ENCODE data around the gene JAZF1.
A peak's percentile ranks its signal among the peaks of the same experiment; 100 is the strongest.

JAZF1 gene

GRCh38 chr7:28093623-28094232 is 86.9 kb downstream of the JAZF1 start:
- H3K4me3 ChIP-seq (ENCODE audit: low read depth, low read length): no peak overlapping the region
- peak; percentile 81 for DNase-seq
- no peaks in the 10 kb centered on the region for H3K36me3 ChIP-seq (replicated peaks)
- peak; percentile 82 for TF ChIP-seq CTCF (IDR thresholded peaks at IDR 0.05; ENCODE audit: low read depth, low read length, missing control alignments)
- in situ Hi-C loops (cut with HindIII; ENCODE audit: low pct_ligation_motif_present, low sequenced_read_pairs): no loop called here
- H3K27ac ChIP-seq: no peak overlapping the region
- no peaks in the 10 kb centered on the region for H3K27me3 ChIP-seq (replicated peaks)

GRCh38 chr7:28091190-28091589 is 89.4 kb downstream of the JAZF1 start:
- H3K36me3 ChIP-seq (replicated peaks): no peaks in the 10 kb centered on the region
- in situ Hi-C loops (cut with HindIII; ENCODE audit: low pct_ligation_motif_present, low sequenced_read_pairs): no loop called here
- H3K27ac ChIP-seq: no peak overlapping the region
- H3K4me3 ChIP-seq (ENCODE audit: low read depth, low read length): no peak overlapping the region
- TF ChIP-seq CTCF (IDR thresholded peaks at IDR 0.05; ENCODE audit: low read depth, low read length, missing control alignments): no peak
- no peaks in the 10 kb centered on the region for H3K27me3 ChIP-seq (replicated peaks)
- no peak for DNase-seq

GRCh38 chr7:28088901-28089714 is 91.5 kb downstream of the JAZF1 start:
- in situ Hi-C loops (cut with HindIII; ENCODE audit: low pct_ligation_motif_present, low sequenced_read_pairs): no loop called here
- H3K27ac ChIP-seq: no peak overlapping the region
- H3K27me3 ChIP-seq (replicated peaks): no peaks in the 10 kb centered on the region

GRCh38 chr7:28088032-28088431 is 92.6 kb downstream of the JAZF1 start:
- Histone ChIP-seq H3K4me3 (ENCODE audit: low read depth, low read length) (no peak overlapping the region), H3K27me3 (replicated peaks) (no peaks in the 10 kb centered on the region), H3K27ac (no peak overlapping the region), H3K36me3 (replicated peaks) (no peaks in the 10 kb centered on the region)
- in situ Hi-C loops (cut with HindIII; ENCODE audit: low pct_ligation_motif_present, low sequenced_read_pairs): no loop called here
- TF ChIP-seq CTCF (IDR thresholded peaks at IDR 0.05; ENCODE audit: low read depth, low read length, missing control alignments): no peak
- no peak for DNase-seq

More at GRCh38 chr7:28088901-28089714, 91.5 kb downstream of the JAZF1 start:
- H3K36me3 ChIP-seq (replicated peaks): no peaks in the 10 kb centered on the region
- no peak for DNase-seq
- no peak overlapping the region for H3K4me3 ChIP-seq (ENCODE audit: low read depth, low read length)
- TF ChIP-seq CTCF (IDR thresholded peaks at IDR 0.05; ENCODE audit: low read depth, low read length, missing control alignments): no peak

GRCh38 chr7:28086198-28086597 is 94.4 kb downstream of the JAZF1 start:
- Histone ChIP-seq H3K27me3 (replicated peaks) (no peaks in the 10 kb centered on the region), H3K27ac (no peak overlapping the region), H3K36me3 (replicated peaks) (no peaks in the 10 kb centered on the region), H3K4me3 (ENCODE audit: low read depth, low read length) (no peak overlapping the region)
- no peak for TF ChIP-seq CTCF (IDR thresholded peaks at IDR 0.05; ENCODE audit: low read depth, low read length, missing control alignments)
- DNase-seq: no peak
- in situ Hi-C loops (cut with HindIII; ENCODE audit: low pct_ligation_motif_present, low sequenced_read_pairs): no loop called here

All from brain microvascular endothelial cell (primary cell).